GM12878 (cell line): Measurements from ENCODE around the gene KCNS3. TPM values are rescaled to one million over a fixed set of nuclear protein-coding genes. Genes with fewer than 3 reads are reported as not detected.

Source experiments
- ATAC-seq: fragments of 200-7000 bp; cut with Tn5 transposase; 3 replicates; pipeline ENCODE4 v1.9.1; 2020; ENCODE audit warnings: mild to moderate bottlenecking, moderate library complexity
- BruUV-seq: library from RNA; stranded (reverse); fragments of 400-500 nt; replicated peaks from 2 replicates; lab custom pipeline; 2021; lab: Mats Ljungman, UMichigan
- CTCF ChIA-PET: fragments of 300-600 bp; sonication (Branson Sonifier 250); formaldehyde crosslinking; extraction: SDS; loops from one replicate; lab custom pipeline; 2021; ENCODE audit warnings: inconsistent platforms; lab: Yijun Ruan, JAX
- POLR2A ChIA-PET: fragments of 350-600 bp; formaldehyde crosslinking; extraction: SDS; loops from one replicate; lab custom pipeline; 2021; ENCODE audit warnings: inconsistent platforms; lab: Charles Lee
- RAD21 ChIA-PET: fragments of 300-600 bp; sonication (Branson Sonifier 250); formaldehyde crosslinking; loops from one replicate; lab custom pipeline; 2023; ENCODE audit warnings: antibody characterized with exemption; ENCODE audit not compliant: unreplicated experiment; lab: Charles Lee
- SMC1A ChIA-PET: fragments of 300-600 bp; sonication (Branson Sonifier 250); formaldehyde crosslinking; loops from one replicate; lab custom pipeline; 2023; ENCODE audit not compliant: unreplicated experiment, uncharacterized antibody; lab: Charles Lee
- DNase-seq: peaks from one replicate; pipeline ENCODE4 v3.0.0-alpha.2; 2011; ENCODE audit warnings: low read depth, low spot score
- FAIRE-seq: peaks from 3 replicates; lab custom pipeline; 2011; peaks lifted over from hg19 to GRCh38; lab: Jason Lieb, UNC
- H2AFZ ChIP-seq: 2 replicates; pipeline ENCODE4 v1.6.0; 2011; ENCODE audit warnings: low read depth, low read length, control low read depth; ENCODE audit not compliant: control insufficient read depth
- H3K27ac ChIP-seq: 2 replicates; pipeline ENCODE4 v1.5.1; 2011; ENCODE audit warnings: control low read depth; ENCODE audit not compliant: control insufficient read depth, insufficient read depth
- H3K27me3 ChIP-seq, 2 experiments: replicated peaks in 1 of 2; 2 replicates each; pipeline versions ENCODE4 v1.6.0 to v1.6.1; 2011; ENCODE audit warnings: low read length in 1 of 2; ENCODE audit not compliant: control insufficient read depth in 2 of 2, insufficient read depth in 2 of 2
- H3K36me3 ChIP-seq, 2 experiments: 2 replicates each; pipeline ENCODE4 v1.5.1; 2011; ENCODE audit warnings: low read length in 1 of 2; ENCODE audit not compliant: control insufficient read depth in 2 of 2, insufficient read depth in 2 of 2
- H3K4me1 ChIP-seq: 2 replicates; pipeline ENCODE4 v1.6.1; 2011; ENCODE audit warnings: mild to moderate bottlenecking, low read length, moderate library complexity, mixed read lengths; ENCODE audit not compliant: control insufficient read depth, insufficient read depth
- H3K4me2 ChIP-seq: 2 replicates; pipeline ENCODE4 v1.6.0; 2011; ENCODE audit warnings: control low read depth; ENCODE audit not compliant: control insufficient read depth, insufficient read depth
- H3K4me3 ChIP-seq: fragments of 200-600 bp; sonication (generic); 2 replicates; pipeline ENCODE4 v1.5.1; 2016
- H3K79me2 ChIP-seq: 2 replicates; pipeline ENCODE4 v1.6.0; 2011; ENCODE audit warnings: low read length; ENCODE audit not compliant: control insufficient read depth, insufficient read depth
- H3K9ac ChIP-seq: 2 replicates; pipeline ENCODE4 v1.8.0; 2011; ENCODE audit warnings: low read length, control low read depth, mixed read lengths; ENCODE audit not compliant: control insufficient read depth, insufficient read depth
- H3K9me3 ChIP-seq: replicated peaks from 3 replicates; pipeline ENCODE4 v1.5.1; 2011; ENCODE audit warnings: mild to moderate bottlenecking, low read length; ENCODE audit not compliant: control insufficient read depth, insufficient read depth
- H4K20me1 ChIP-seq: 2 replicates; pipeline ENCODE4 v1.6.0; 2011; ENCODE audit not compliant: control insufficient read depth, insufficient read depth
- BHLHE40 ChIP-seq, 2 experiments: fragments of 450-650 bp in 1 of 2; IDR thresholded peaks; 2 replicates each; pipeline ENCODE4 v1.6.1; 2011 to 2017; ENCODE audit warnings: low read depth in 2 of 2, borderline replicate concordance in 1 of 2, improper control_type of control experiment in 1 of 2, low read length in 1 of 2, mild to moderate bottlenecking in 1 of 2
- IRF4 ChIP-seq: IDR thresholded peaks from 2 replicates; pipeline ENCODE4 v1.6.1; 2011; ENCODE audit warnings: low read depth, low read length
- JUND ChIP-seq: IDR thresholded peaks from 2 replicates; pipeline ENCODE4 v1.6.1; 2012; ENCODE audit warnings: low read depth, mild to moderate bottlenecking, low read length, improper control_type of control experiment, moderate library complexity
- NFYA ChIP-seq: IDR thresholded peaks from 2 replicates; pipeline ENCODE4 v1.6.1; 2011; ENCODE audit warnings: low read depth, mild to moderate bottlenecking, low read length, improper control_type of control experiment, borderline replicate concordance
- RAD51 ChIP-seq: fragments of 450-650 bp; IDR thresholded peaks from 2 replicates; pipeline ENCODE4 v1.6.1; 2016; ENCODE audit warnings: moderate library complexity, mild to moderate bottlenecking, inconsistent platforms
- RBBP5 ChIP-seq: fragments of 200-600 bp; sonication (generic); conservative IDR thresholded peaks from 2 replicates; pipeline ENCODE4 v1.6.1; 2016
- RCOR1 ChIP-seq: conservative IDR thresholded peaks from 2 replicates; pipeline ENCODE4 v1.6.1; 2012; ENCODE audit warnings: low read depth, low read length, improper control_type of control experiment
- RFX5 ChIP-seq: IDR thresholded peaks from 2 replicates; pipeline ENCODE4 v1.6.1; 2011; ENCODE audit warnings: low read depth, low read length, improper control_type of control experiment
- SMAD1 ChIP-seq: fragments of 450-650 bp; IDR thresholded peaks from 2 replicates; pipeline ENCODE4 v1.6.1; 2018; ENCODE audit warnings: mild to moderate bottlenecking, low read depth; ENCODE audit not compliant: partially characterized antibody
- SMARCA5 ChIP-seq: fragments of 450-650 bp; IDR thresholded peaks from 2 replicates; pipeline ENCODE4 v1.6.1; 2017; ENCODE audit warnings: mild to moderate bottlenecking
- STAT3 ChIP-seq: IDR thresholded peaks from 2 replicates; pipeline ENCODE4 v1.6.1; 2011; ENCODE audit warnings: low read depth, low read length, improper control_type of control experiment
- TCF3 ChIP-seq: IDR thresholded peaks from 2 replicates; pipeline ENCODE4 v1.6.1; 2012; ENCODE audit warnings: low read depth, mild to moderate bottlenecking, low read length, borderline replicate concordance; ENCODE audit not compliant: insufficient read depth
- ZNF207 ChIP-seq: fragments of 450-650 bp; IDR thresholded peaks from 2 replicates; pipeline ENCODE4 v1.6.1; 2014; ENCODE audit warnings: antibody characterized with exemption, mild to moderate bottlenecking, borderline replicate concordance
- WGBS: methylation state at CpG from one replicate; pipeline ENCODE4 v1.1.6; 2016; ENCODE audit warnings: low lambda C conversion rate; ENCODE audit not compliant: insufficient replicate concordance, insufficient coverage; ENCODE audit errors: missing lambda C conversion rate; 5-methylcytosine and 5-hydroxymethylcytosine counted together
- in situ Hi-C: fragments of 300-500 bp; cut with MboI; formaldehyde crosslinking; loops from 9 replicates; pipeline ENCODE4 v1.14.3; 2018; ENCODE audit warnings: mixed read lengths
- intact Hi-C: fragments of 100-400 bp; cut with micrococcal nuclease; formaldehyde crosslinking; loops from one replicate; pipeline ENCODE4 v1.14.2; 2022; ENCODE audit not compliant: unreplicated experiment
- polyA plus RNA-seq, 11 experiments: library from polyadenylated mRNA; depleted of rRNA in 4 of 11; unstranded in 6 of 11; stranded (reverse) in 5 of 11; fragments of >200 nt; fragmentation: Nextera tagmentation in 4 of 11; fragmentation: Illumina TruSeq in 1 of 11; extraction: Ambion mirVana in 4 of 11; extraction: Trizol in 1 of 11; gene quantifications; 1 replicate in 1 of 11; 2 replicates in 10 of 11; pipeline versions ENCODE4 v1.2.1 to v1.2.3, GENCODE V29; 2011 to 2016; ENCODE audit warnings: inconsistent platforms in 2 of 11, missing spikeins in 2 of 11, low read depth in 1 of 11
- total RNA-seq, 4 experiments: library from RNA; depleted of rRNA in 3 of 4; stranded (reverse); fragments of >200 nt in 3 of 4; fragmentation: Illumina TruSeq in 1 of 4; extraction: Trizol in 1 of 4; gene quantifications; 2 replicates each; pipeline versions ENCODE4 v1.2.1 to v1.2.3, GENCODE V29; 2013 to 2021
- TF ChIP-seq, protein P1 (sequence below): fragments of 450-650 bp; IDR thresholded peaks from 2 replicates; pipeline ENCODE4 v1.6.1; 2018; ENCODE audit warnings: mild to moderate bottlenecking, low read depth, moderate library complexity; ENCODE audit not compliant: partially characterized antibody
- TF ChIP-seq, protein P2 (sequence below): fragments of 450-650 bp; IDR thresholded peaks from 2 replicates; pipeline ENCODE4 v1.6.1; 2014; ENCODE audit warnings: mild to moderate bottlenecking
- TF ChIP-seq, protein P3 (sequence below): fragments of 150-350 bp; IDR thresholded peaks from 2 replicates; pipeline ENCODE4 v1.6.1; 2014; ENCODE audit warnings: mild to moderate bottlenecking, low read depth, low read length
- TF ChIP-seq, protein P4 (sequence below), 3 experiments: IDR thresholded peaks in 2 of 3; conservative IDR thresholded peaks in 1 of 3; 2 replicates each; pipeline ENCODE4 v1.5.1; 2011; ENCODE audit warnings: low read depth in 3 of 3, low read length in 3 of 3, mild to moderate bottlenecking in 3 of 3, control low read depth in 2 of 3, moderate library complexity in 2 of 3, inconsistent platforms in 1 of 3, mixed read lengths in 1 of 3; ENCODE audit not compliant: control insufficient read depth in 2 of 3, insufficient read depth in 1 of 3; ENCODE audit errors: extremely low read depth in 1 of 3

KCNS3 gene
- total and polyA plus RNA-seq, 10 of the 15 experiments (the other 5 are each of a cell fraction or from before 2014, with no cell fraction given) = not detected

GRCh38 chr2:17873021-17873420, 5.4 kb upstream of the KCNS3 start (continued):
- TF ChIP-seq, protein P1, sequence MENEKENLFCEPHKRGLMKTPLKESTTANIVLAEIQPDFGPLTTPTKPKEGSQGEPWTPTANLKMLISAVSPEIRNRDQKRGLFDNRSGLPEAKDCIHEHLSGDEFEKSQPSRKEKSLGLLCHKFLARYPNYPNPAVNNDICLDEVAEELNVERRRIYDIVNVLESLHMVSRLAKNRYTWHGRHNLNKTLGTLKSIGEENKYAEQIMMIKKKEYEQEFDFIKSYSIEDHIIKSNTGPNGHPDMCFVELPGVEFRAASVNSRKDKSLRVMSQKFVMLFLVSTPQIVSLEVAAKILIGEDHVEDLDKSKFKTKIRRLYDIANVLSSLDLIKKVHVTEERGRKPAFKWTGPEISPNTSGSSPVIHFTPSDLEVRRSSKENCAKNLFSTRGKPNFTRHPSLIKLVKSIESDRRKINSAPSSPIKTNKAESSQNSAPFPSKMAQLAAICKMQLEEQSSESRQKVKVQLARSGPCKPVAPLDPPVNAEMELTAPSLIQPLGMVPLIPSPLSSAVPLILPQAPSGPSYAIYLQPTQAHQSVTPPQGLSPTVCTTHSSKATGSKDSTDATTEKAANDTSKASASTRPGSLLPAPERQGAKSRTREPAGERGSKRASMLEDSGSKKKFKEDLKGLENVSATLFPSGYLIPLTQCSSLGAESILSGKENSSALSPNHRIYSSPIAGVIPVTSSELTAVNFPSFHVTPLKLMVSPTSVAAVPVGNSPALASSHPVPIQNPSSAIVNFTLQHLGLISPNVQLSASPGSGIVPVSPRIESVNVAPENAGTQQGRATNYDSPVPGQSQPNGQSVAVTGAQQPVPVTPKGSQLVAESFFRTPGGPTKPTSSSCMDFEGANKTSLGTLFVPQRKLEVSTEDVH = no peak
- TF ChIP-seq RAD51 = no peak
- TF ChIP-seq TCF3 = no peak
- no peak for TF ChIP-seq ZNF207
- TF ChIP-seq, protein P2, sequence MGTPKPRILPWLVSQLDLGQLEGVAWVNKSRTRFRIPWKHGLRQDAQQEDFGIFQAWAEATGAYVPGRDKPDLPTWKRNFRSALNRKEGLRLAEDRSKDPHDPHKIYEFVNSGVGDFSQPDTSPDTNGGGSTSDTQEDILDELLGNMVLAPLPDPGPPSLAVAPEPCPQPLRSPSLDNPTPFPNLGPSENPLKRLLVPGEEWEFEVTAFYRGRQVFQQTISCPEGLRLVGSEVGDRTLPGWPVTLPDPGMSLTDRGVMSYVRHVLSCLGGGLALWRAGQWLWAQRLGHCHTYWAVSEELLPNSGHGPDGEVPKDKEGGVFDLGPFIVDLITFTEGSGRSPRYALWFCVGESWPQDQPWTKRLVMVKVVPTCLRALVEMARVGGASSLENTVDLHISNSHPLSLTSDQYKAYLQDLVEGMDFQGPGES = no peak

DNA sequence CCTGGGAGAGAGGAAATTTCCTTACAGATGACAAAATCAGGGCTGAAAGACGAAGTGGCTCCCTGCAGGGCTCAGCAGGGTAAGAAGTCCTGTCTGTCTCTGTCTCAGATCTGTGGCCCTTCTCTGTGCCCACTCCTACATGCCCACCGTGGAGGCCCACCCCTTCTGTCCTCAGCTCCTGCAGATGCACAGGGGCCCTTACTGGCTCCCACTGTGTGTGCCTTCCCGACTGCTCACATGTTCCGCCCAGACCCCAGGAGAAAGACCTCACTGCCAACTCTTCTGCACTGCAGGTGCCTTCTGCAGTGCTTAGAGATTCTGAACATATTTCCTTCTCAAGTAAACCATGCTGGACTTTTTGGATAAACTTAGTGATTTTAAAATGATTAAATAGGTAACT, 1.9 kb upstream of the KCNS3 start:
- ATAC-seq (no peak), DNase-seq (no peak), FAIRE-seq (no peak)
- ChIA-PET POLR2A (no interaction called here), RAD21 (no interaction called here), CTCF (interaction anchor here (1.4 kb wide), 1 partner anchor 205 kb away, joined by 5 read pairs; no protein-coding TSS in a partner anchor), SMC1A (no interaction called here)
- Histone ChIP-seq H3K79me2 (no peaks in the 10 kb centered on the region), H3K4me1 (no peaks in the 10 kb centered on the region; the same call in 1 of the 2 replicates), H3K27ac (no peak overlapping the region), H2AFZ (no peak overlapping the region), H4K20me1 (no peaks in the 10 kb centered on the region; the same call in 1 of the 2 replicates), H3K9me3 (no peaks in the 10 kb centered on the region), H3K36me3 (no peaks in the 10 kb centered on the region), H3K4me3 (no peak overlapping the region), H3K4me2 (no peak overlapping the region), H3K27me3 (peaks cover 17 to 19% of the 10 kb centered on the region in 2 experiments), H3K9ac (no peak overlapping the region)
- in situ Hi-C loops (no loop called here), intact Hi-C loops (no loop called here)
- WGBS = 21% methylated on average over 4 of the region's 4 CpGs
- no TSS peak for BruUV-seq
- TF ChIP-seq RBBP5 (no peak), NFYA (no peak), SMAD1 (no peak), JUND (no peak), BHLHE40 (IDR thresholded peaks at IDR 0.05; ENCODE audit: borderline replicate concordance in 1 of 2, low read depth in 2 of 2, low read length in 1 of 2) (no peak), STAT3 (no peak), SMARCA5 (no peak), RCOR1 (no peak), RFX5 (no peak), IRF4 (no peak)
- TF ChIP-seq, protein P3, sequence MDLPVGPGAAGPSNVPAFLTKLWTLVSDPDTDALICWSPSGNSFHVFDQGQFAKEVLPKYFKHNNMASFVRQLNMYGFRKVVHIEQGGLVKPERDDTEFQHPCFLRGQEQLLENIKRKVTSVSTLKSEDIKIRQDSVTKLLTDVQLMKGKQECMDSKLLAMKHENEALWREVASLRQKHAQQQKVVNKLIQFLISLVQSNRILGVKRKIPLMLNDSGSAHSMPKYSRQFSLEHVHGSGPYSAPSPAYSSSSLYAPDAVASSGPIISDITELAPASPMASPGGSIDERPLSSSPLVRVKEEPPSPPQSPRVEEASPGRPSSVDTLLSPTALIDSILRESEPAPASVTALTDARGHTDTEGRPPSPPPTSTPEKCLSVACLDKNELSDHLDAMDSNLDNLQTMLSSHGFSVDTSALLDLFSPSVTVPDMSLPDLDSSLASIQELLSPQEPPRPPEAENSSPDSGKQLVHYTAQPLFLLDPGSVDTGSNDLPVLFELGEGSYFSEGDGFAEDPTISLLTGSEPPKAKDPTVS = no peak
- TF ChIP-seq, protein P4, sequence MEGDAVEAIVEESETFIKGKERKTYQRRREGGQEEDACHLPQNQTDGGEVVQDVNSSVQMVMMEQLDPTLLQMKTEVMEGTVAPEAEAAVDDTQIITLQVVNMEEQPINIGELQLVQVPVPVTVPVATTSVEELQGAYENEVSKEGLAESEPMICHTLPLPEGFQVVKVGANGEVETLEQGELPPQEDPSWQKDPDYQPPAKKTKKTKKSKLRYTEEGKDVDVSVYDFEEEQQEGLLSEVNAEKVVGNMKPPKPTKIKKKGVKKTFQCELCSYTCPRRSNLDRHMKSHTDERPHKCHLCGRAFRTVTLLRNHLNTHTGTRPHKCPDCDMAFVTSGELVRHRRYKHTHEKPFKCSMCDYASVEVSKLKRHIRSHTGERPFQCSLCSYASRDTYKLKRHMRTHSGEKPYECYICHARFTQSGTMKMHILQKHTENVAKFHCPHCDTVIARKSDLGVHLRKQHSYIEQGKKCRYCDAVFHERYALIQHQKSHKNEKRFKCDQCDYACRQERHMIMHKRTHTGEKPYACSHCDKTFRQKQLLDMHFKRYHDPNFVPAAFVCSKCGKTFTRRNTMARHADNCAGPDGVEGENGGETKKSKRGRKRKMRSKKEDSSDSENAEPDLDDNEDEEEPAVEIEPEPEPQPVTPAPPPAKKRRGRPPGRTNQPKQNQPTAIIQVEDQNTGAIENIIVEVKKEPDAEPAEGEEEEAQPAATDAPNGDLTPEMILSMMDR (IDR thresholded peaks at IDR 0.05 in 2 of 3, conservative IDR thresholded peaks at IDR 0.05 in 1 of 3; ENCODE audit: control insufficient read depth in 2 of 3, extremely low read depth in 1 of 3, insufficient read depth in 1 of 3, low read depth in 3 of 3, low read length in 3 of 3) = no peak
